ENCODE data around the gene ANHX.
"Not testable (repeated sequence)": the region's sequence is repeated elsewhere in the genome, so short reads cannot be mapped to it uniquely, and the experiment has no call there.

Gene ANHX

GRCh38 chr12:133235401-133236112 lies at the start of gene ANHX:
Gene ANHX, minus strand, starts transcription at chr12:133235877. Its CDS starts 1,521 bp downstream, at chr12:133234356.
- no peak for DNase-seq (ENCODE audit: low read depth)

- not testable (repeated sequence) for DNase-seq (ENCODE audit: low read depth)
These were observed 29.0 kb upstream of the ANHX start for GRCh38 chr12:133264668-133265067.

GRCh38 chr12:133264173-133264572 lies 28.5 kb upstream of the ANHX start:
- no peak for DNase-seq (ENCODE audit: low read depth)

GRCh38 chr12:133256321-133256720 lies 20.6 kb upstream of the ANHX start:
- no peak for DNase-seq (ENCODE audit: low read depth)

- DNase-seq (ENCODE audit: low read depth), result not testable (repeated sequence)
These were observed 20.2 kb upstream of the ANHX start for GRCh38 chr12:133255833-133256232.

GRCh38 chr12:133251732-133252131 lies 16.1 kb upstream of the ANHX start:
- no peak for DNase-seq (ENCODE audit: low read depth)

GRCh38 chr12:133236556-133236955 lies 879 bp upstream of the ANHX start:
- no peak for DNase-seq (ENCODE audit: low read depth)

GRCh38 chr12:133236144-133236543 lies 467 bp upstream of the ANHX start:
- no peak for DNase-seq (ENCODE audit: low read depth)

- no peak for DNase-seq (ENCODE audit: low read depth)
These were observed 706 bp downstream of the ANHX start for GRCh38 chr12:133234971-133235370.

- DNase-seq (ENCODE audit: low read depth), result no peak
These were observed 1.6 kb downstream of the ANHX start for GRCh38 chr12:133233993-133234564.

- no peak for DNase-seq (ENCODE audit: low read depth)
These were observed 2.7 kb downstream of the ANHX start for GRCh38 chr12:133233006-133233405.

- no peak for DNase-seq (ENCODE audit: low read depth)
These were observed 4.7 kb downstream of the ANHX start for GRCh38 chr12:133231001-133231400.

- no peak for DNase-seq (ENCODE audit: low read depth)
These were observed 8.3 kb downstream of the ANHX start for GRCh38 chr12:133227281-133227852.

- DNase-seq (ENCODE audit: low read depth), result no peak
These were observed 9.0 kb downstream of the ANHX start for GRCh38 chr12:133226690-133227089.

GRCh38 chr12:133225527-133225926 lies 10.2 kb downstream of the ANHX start:
- no peak for DNase-seq (ENCODE audit: low read depth)

- DNase-seq (ENCODE audit: low read depth), result no peak
These were observed 13.5 kb downstream of the ANHX start for GRCh38 chr12:133222211-133222610.

- no peak for DNase-seq (ENCODE audit: low read depth)
These were observed 14.4 kb downstream of the ANHX start for GRCh38 chr12:133221241-133221640.

GRCh38 chr12:133220521-133220920 lies 15.2 kb downstream of the ANHX start:
- DNase-seq (ENCODE audit: low read depth), result no peak

GRCh38 chr12:133217219-133217618 lies 18.5 kb downstream of the ANHX start:
- DNase-seq (ENCODE audit: low read depth), result no peak

GRCh38 chr12:133215724-133216123 lies 20.0 kb downstream of the ANHX start:
- no peak for DNase-seq (ENCODE audit: low read depth)

GRCh38 chr12:133206390-133206789 lies 29.3 kb downstream of the ANHX start:
- DNase-seq (ENCODE audit: low read depth), result no peak

- no peak for DNase-seq (ENCODE audit: low read depth)
These were observed 31.4 kb downstream of the ANHX start for GRCh38 chr12:133204264-133204603.

Measured in EH (cell line).